ENCODE results near the gene ZNF618. TPM values are rescaled to one million over a fixed set of nuclear protein-coding genes. Genes with fewer than 3 reads are reported as not detected.

The ZNF618 gene
- polyA plus RNA-seq, 1 of the 3 experiments (the other 2 are of a cell fraction), result 6.2 TPM

- H2AFZ ChIP-seq (ENCODE audit: low read depth), result no peak overlapping the region
- CTCF ChIA-PET, result interaction anchor here (1.1 to 4.6 kb wide), 5 partner anchors 13 to 389 kb away, joined by 3 to 23 read pairs (median 5); partner anchors contain the start of gene COL27A1
These were observed 194.3 kb downstream of the ZNF618 start for GRCh38 chr9:114070188-114071103.

GRCh38 chr9:114071197-114071795 lies 195.2 kb downstream of the ZNF618 start:
- TF ChIP-seq, protein P1, sequence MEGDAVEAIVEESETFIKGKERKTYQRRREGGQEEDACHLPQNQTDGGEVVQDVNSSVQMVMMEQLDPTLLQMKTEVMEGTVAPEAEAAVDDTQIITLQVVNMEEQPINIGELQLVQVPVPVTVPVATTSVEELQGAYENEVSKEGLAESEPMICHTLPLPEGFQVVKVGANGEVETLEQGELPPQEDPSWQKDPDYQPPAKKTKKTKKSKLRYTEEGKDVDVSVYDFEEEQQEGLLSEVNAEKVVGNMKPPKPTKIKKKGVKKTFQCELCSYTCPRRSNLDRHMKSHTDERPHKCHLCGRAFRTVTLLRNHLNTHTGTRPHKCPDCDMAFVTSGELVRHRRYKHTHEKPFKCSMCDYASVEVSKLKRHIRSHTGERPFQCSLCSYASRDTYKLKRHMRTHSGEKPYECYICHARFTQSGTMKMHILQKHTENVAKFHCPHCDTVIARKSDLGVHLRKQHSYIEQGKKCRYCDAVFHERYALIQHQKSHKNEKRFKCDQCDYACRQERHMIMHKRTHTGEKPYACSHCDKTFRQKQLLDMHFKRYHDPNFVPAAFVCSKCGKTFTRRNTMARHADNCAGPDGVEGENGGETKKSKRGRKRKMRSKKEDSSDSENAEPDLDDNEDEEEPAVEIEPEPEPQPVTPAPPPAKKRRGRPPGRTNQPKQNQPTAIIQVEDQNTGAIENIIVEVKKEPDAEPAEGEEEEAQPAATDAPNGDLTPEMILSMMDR (IDR thresholded peaks at IDR 0.05), result no peak
- TF ChIP-seq ZBTB33 (IDR thresholded peaks at IDR 0.05; ENCODE audit: borderline replicate concordance, low read depth), result no peak
- no peak for TF ChIP-seq USF1 (IDR thresholded peaks at IDR 0.05; ENCODE audit: borderline replicate concordance, low read depth)
- no peak for TF ChIP-seq FOXJ3 (CRISPR knock-in tag; IDR thresholded peaks at IDR 0.05)
- no peak for TF ChIP-seq NRF1 (IDR thresholded peaks at IDR 0.05; ENCODE audit: low read depth, low read length)
- no peak for TF ChIP-seq EP300 (IDR thresholded peaks at IDR 0.05; ENCODE audit: borderline replicate concordance in 1 of 2, low read depth in 1 of 2, low read length in 1 of 2)
- no peak for TF ChIP-seq TCF12 (IDR thresholded peaks at IDR 0.05)
- no peak for TF ChIP-seq FOSL2 (IDR thresholded peaks at IDR 0.05; ENCODE audit: borderline replicate concordance, low read depth)
- H3K27me3 ChIP-seq (ENCODE audit: insufficient read depth), result peaks cover 5% of the 10 kb centered on the region; the same call in 1 of the 2 replicates
- ChIA-PET POLR2A (no interaction called here), CTCF (interaction anchor here (0.9 to 4.6 kb wide), 5 partner anchors 12 to 389 kb away, joined by 3 to 23 read pairs (median 4); no protein-coding TSS in a partner anchor)
- no peaks in the 10 kb centered on the region for H4K20me1 ChIP-seq (ENCODE audit: insufficient read depth)
- H2AFZ ChIP-seq (ENCODE audit: low read depth), result no peak overlapping the region
- no peaks in the 10 kb centered on the region for H3K4me1 ChIP-seq (ENCODE audit: control insufficient read depth in 1 of 2, insufficient read depth in 2 of 2, low read depth in 1 of 2, low read length in 1 of 2)
- no peaks in the 10 kb centered on the region for H3K9me2 ChIP-seq
- H3K4me2 ChIP-seq, result no peak overlapping the region
- no peak overlapping the region for H3K9ac ChIP-seq
- H3K9me3 ChIP-seq, result no peaks in the 10 kb centered on the region
- H3K4me3 ChIP-seq (ENCODE audit: low read depth in 2 of 2, low read length in 1 of 2), result no peak overlapping the region
- DNase-seq, result no peak
- WGBS (ENCODE audit: low lambda C conversion rate), result 60% methylated on average over 5 of the region's 7 CpGs
- H3K27ac ChIP-seq (ENCODE audit: low read depth in 2 of 2, low read length in 1 of 2), result no peak overlapping the region
- no peaks in the 10 kb centered on the region for H3F3A ChIP-seq (replicated peaks; ENCODE audit: insufficient read depth)
- H3K79me2 ChIP-seq (ENCODE audit: insufficient read depth), result no peaks in the 10 kb centered on the region
- no peaks in the 10 kb centered on the region for H3K36me3 ChIP-seq (replicated peaks in 1 of 2; ENCODE audit: control insufficient read depth in 1 of 2, insufficient read depth in 2 of 2, low read length in 1 of 2)

More at GRCh38 chr9:114070188-114071103, 194.3 kb downstream of the ZNF618 start:
- no peaks in the 10 kb centered on the region for H3K4me1 ChIP-seq (ENCODE audit: control insufficient read depth in 1 of 2, insufficient read depth in 2 of 2, low read depth in 1 of 2, low read length in 1 of 2)
- no peak overlapping the region for H3K9ac ChIP-seq
- no peak for TF ChIP-seq GABPA (IDR thresholded peaks at IDR 0.05; ENCODE audit: low read depth)
- TF ChIP-seq NFIC (IDR thresholded peaks at IDR 0.05; ENCODE audit: borderline replicate concordance), result no peak
- no peak for TF ChIP-seq TEAD4 (IDR thresholded peaks at IDR 0.05; ENCODE audit: borderline replicate concordance, insufficient read depth)
- no peak for TF ChIP-seq JUND (IDR thresholded peaks at IDR 0.05)
- no peak for TF ChIP-seq CHD2 (IDR thresholded peaks at IDR 0.05; ENCODE audit: low read length, partially characterized antibody)
- TF ChIP-seq RFX5 (IDR thresholded peaks at IDR 0.05; ENCODE audit: low read length), result no peak
- TF ChIP-seq FOSL2 (IDR thresholded peaks at IDR 0.05; ENCODE audit: borderline replicate concordance, low read depth), result no peak
- no peak overlapping the region for H3K4me2 ChIP-seq
- no peaks in the 10 kb centered on the region for H3K9me3 ChIP-seq
- no peaks in the 10 kb centered on the region for H3F3A ChIP-seq (replicated peaks; ENCODE audit: insufficient read depth)
- H4K20me1 ChIP-seq (ENCODE audit: insufficient read depth), result no peaks in the 10 kb centered on the region
- 66% methylated on average over 4 of the region's 17 CpGs for WGBS (ENCODE audit: low lambda C conversion rate)
- no peaks in the 10 kb centered on the region for H3K36me3 ChIP-seq (replicated peaks in 1 of 2; ENCODE audit: control insufficient read depth in 1 of 2, insufficient read depth in 2 of 2, low read length in 1 of 2)
- no peaks in the 10 kb centered on the region for H3K9me2 ChIP-seq
- no peaks in the 10 kb centered on the region for H3K79me2 ChIP-seq (ENCODE audit: insufficient read depth)
- no peak overlapping the region for H3K4me3 ChIP-seq (ENCODE audit: low read depth in 2 of 2, low read length in 1 of 2)
- DNase-seq, result no peak
- H3K27ac ChIP-seq (ENCODE audit: low read depth in 2 of 2, low read length in 1 of 2), result no peak overlapping the region
- H3K27me3 ChIP-seq (ENCODE audit: insufficient read depth), result peaks cover 3% of the 10 kb centered on the region; the same call in 1 of the 2 replicates
- POLR2A ChIA-PET, result no interaction called here
